Measurements from ENCODE around the gene WWC2.

- no peak for TF ChIP-seq CTCF (IDR thresholded peaks at IDR 0.05)
- TF ChIP-seq POLR2AphosphoS5 (IDR thresholded peaks at IDR 0.05), result no peak
Observed at GRCh38 chr4:183071222-183071621, 27.8 kb upstream of the WWC2 start.

Measured in esophagus muscularis mucosa (tissue), 3 donors.